ENCODE results near the gene NLGN4X.

The NLGN4X gene

GRCh38 chrX:6159468-6159867 is 69.2 kb downstream of the NLGN4X start:
- Histone ChIP-seq H3K9me3 (ENCODE audit: insufficient read depth, low read length) (no peaks in the 10 kb centered on the region), H3F3A (ENCODE audit: insufficient read depth) (no peaks in the 10 kb centered on the region), H3K27ac (ENCODE audit: low read depth, low read length) (no peak overlapping the region), H3K79me2 (ENCODE audit: insufficient read depth, low read length) (no peaks in the 10 kb centered on the region), H3K4me3 (ENCODE audit: insufficient read depth, low read length, poor library complexity, severe bottlenecking) (no peak overlapping the region), H4K20me1 (ENCODE audit: low read depth, low read length) (no peaks in the 10 kb centered on the region), H3K4me2 (ENCODE audit: low read depth, low read length, poor library complexity, severe bottlenecking) (no peak overlapping the region), H3K36me3 (ENCODE audit: low read length) (no peaks in the 10 kb centered on the region), H3K27me3 (ENCODE audit: low read length) (no peaks in the 10 kb centered on the region), H2AFZ (ENCODE audit: low read depth, low read length, severe bottlenecking) (no peak overlapping the region), H3K9me2 (replicated peaks; ENCODE audit: insufficient read depth, low read length) (no peaks in the 10 kb centered on the region), H3K9ac (ENCODE audit: low read length) (no peak overlapping the region)
- TF ChIP-seq CTCF (IDR thresholded peaks at IDR 0.05; ENCODE audit: insufficient read depth, low read length, poor library complexity, severe bottlenecking) (no peak), EZH2phosphoT487 (conservative IDR thresholded peaks at IDR 0.05; ENCODE audit: low read length) (no peak)

- Histone ChIP-seq H3K4me3 (ENCODE audit: insufficient read depth, low read length, poor library complexity, severe bottlenecking) (no peak overlapping the region), H3K4me2 (ENCODE audit: low read depth, low read length, poor library complexity, severe bottlenecking) (no peak overlapping the region), H2AFZ (ENCODE audit: low read depth, low read length, severe bottlenecking) (no peak overlapping the region), H3K27me3 (ENCODE audit: low read length) (no peaks in the 10 kb centered on the region), H3K36me3 (ENCODE audit: low read length) (no peaks in the 10 kb centered on the region), H3K9me2 (replicated peaks; ENCODE audit: insufficient read depth, low read length) (no peaks in the 10 kb centered on the region), H4K20me1 (ENCODE audit: low read depth, low read length) (no peaks in the 10 kb centered on the region), H3K9ac (ENCODE audit: low read length) (no peak overlapping the region), H3K79me2 (ENCODE audit: insufficient read depth, low read length) (no peaks in the 10 kb centered on the region), H3K27ac (ENCODE audit: low read depth, low read length) (no peak overlapping the region), H3K9me3 (ENCODE audit: insufficient read depth, low read length) (no peaks in the 10 kb centered on the region), H3F3A (ENCODE audit: insufficient read depth) (no peaks in the 10 kb centered on the region)
- TF ChIP-seq CTCF (IDR thresholded peaks at IDR 0.05; ENCODE audit: insufficient read depth, low read length, poor library complexity, severe bottlenecking) (no peak), EZH2phosphoT487 (conservative IDR thresholded peaks at IDR 0.05; ENCODE audit: low read length) (no peak)
Measured at GRCh38 chrX:6151971-6152370, 76.7 kb downstream of the NLGN4X start.

- Histone ChIP-seq H3K9me2 (replicated peaks; ENCODE audit: insufficient read depth, low read length) (no peaks in the 10 kb centered on the region), H3K9me3 (ENCODE audit: insufficient read depth, low read length) (no peaks in the 10 kb centered on the region), H3K79me2 (ENCODE audit: insufficient read depth, low read length) (no peaks in the 10 kb centered on the region), H3K4me3 (ENCODE audit: insufficient read depth, low read length, poor library complexity, severe bottlenecking) (no peak overlapping the region), H3F3A (ENCODE audit: insufficient read depth) (no peaks in the 10 kb centered on the region), H3K36me3 (ENCODE audit: low read length) (no peaks in the 10 kb centered on the region), H4K20me1 (ENCODE audit: low read depth, low read length) (no peaks in the 10 kb centered on the region), H3K9ac (ENCODE audit: low read length) (no peak overlapping the region), H3K27ac (ENCODE audit: low read depth, low read length) (no peak overlapping the region), H3K4me2 (ENCODE audit: low read depth, low read length, poor library complexity, severe bottlenecking) (no peak overlapping the region), H2AFZ (ENCODE audit: low read depth, low read length, severe bottlenecking) (no peak overlapping the region), H3K27me3 (ENCODE audit: low read length) (no peaks in the 10 kb centered on the region)
- no peak for TF ChIP-seq CTCF (IDR thresholded peaks at IDR 0.05; ENCODE audit: insufficient read depth, low read length, poor library complexity, severe bottlenecking)
- TF ChIP-seq EZH2phosphoT487 (conservative IDR thresholded peaks at IDR 0.05; ENCODE audit: low read length), result no peak
Measured at GRCh38 chrX:6149060-6149872, 79.4 kb downstream of the NLGN4X start.

Measured in SU-DHL-6 (cell line).